Activated CD4-positive, CD25-positive, alpha-beta regulatory T cell treated with anti-CD3 and anti-CD28 coated beads, Interleukin-2, amount 50 U/mL, for 16 hours (primary cell): ENCODE measurements around the gene MTIF3.

Experiments used
- DNase-seq: peaks from one replicate; pipeline ENCODE4 v3.0.0-alpha.2; 2020; ENCODE audit warnings: low read depth, low spot score

MTIF3 gene

DNA sequence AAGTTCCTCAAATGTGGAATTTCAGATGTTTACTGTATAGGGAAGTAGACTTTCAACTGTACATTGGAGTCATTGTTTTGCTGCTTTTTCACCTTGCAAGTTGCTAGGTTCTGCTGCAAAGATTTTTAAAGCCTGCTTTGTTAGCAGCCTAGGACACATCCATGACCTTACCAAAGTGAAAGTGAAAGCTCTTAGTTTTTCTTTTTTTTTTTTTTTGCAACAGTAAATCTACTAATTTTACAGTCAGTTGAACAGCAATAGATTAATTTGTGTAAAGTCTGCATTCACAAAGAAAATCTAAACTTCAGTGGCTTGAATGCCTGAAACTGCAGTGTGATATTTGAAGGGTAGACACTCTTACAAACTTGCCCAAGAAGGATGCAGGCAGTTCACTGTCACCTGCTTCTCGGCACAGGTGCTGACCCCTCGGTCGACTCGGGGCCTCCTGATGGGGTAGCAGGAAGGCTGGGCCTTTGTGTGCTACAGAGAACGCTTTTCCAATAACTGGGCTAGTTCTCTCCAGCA lies 5.0 kb upstream of the MTIF3 start:
- DNase-seq = no peak

DNA sequence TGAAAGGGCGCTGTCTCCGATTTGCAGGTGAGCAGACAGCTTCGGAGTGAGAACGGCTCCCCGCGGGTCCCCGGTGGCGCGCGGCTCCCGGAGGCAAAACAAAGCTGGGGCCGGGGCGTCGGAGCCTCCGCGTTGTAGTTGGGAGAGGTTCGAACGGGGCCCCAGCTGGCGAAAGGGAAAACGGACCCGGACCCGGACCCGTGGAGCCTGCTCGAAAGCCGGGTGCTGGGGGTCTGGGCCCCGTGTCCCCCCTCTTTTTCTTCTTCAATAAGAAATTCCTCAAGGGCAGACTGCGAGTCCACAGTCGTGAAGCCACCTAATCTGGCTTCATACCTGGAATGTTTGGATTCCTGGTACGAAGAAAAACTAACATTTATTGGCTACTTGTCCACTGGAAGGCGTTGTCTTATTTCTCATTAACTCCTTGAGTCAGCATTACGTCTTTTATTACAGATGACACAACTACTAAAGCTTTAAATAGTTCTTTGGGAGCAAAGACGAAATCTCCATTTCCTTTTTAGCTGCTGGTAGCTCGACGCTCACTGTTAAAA lies 632 bp upstream of the MTIF3 start:
- DNase-seq = no peak

DNA sequence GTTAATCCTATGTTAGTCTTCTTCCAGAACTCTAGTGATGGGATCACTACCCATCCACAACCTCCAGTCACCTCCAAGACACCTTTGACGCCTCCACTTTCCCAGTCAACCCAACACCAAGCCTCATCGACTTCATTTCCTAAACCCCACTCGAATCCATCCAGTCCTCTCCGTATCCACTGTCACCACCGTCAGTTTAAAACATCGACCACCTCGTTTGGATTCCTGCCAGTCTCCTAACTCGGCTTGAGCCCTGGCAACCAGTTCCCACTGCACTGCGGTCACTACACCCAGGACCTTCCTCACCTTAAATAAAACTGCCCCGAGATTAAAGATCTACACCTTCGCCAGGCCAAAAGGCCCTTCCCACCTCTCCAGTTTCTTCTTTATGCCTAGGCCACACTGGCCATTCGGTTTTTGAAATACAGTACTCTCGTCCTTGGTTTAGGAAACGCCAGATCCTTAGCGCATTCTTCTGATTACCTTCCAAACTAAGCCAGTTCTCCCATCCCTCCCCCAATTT lies 1.2 kb downstream of the MTIF3 start:
- no peak for DNase-seq

DNA sequence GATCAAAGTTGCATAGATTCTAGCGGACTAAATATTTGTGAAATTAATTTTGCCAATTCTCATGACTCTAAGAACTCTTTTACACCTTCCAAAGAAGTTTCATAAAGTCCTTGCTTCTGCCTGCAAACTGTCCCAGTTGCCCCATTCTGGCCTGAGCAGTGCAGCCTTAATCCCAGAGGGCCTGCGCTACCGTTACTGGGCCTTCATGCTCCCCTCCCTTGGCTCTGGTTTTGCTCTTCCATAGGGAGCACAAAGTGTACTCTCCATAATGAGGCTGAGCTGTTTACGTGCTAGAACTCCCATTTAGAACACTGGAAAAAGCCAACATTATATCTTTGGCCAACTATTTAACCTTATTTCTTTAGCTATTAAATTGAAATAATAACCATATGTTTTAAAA lies 2.1 kb downstream of the MTIF3 start:
- DNase-seq = no peak

DNA sequence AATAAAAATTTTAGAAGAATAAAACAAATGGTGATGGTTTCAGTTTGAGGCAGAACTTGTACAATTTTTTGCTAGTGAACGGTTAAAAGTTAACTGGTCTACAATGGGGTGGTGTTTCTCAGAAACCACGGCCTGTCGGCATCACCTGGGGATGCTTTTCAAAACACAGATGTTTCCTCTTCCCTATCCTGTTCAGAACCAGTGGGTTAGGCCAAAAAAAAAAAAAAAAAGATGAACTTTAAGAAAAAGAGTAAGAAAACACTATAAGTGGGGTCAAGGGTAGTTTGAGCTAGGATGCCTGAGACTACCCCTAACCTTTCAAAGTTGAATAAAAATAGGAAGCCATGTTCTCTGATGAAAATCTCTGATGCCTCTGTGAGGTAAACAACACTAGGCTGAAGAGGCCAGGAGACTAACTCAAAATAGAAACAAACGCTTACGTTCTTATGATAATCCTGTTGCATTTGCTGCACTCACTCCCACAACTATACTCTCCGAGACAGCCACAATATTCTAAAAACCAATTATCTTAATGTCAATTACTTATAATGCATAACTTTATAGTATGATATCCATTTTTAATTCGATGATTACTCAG lies 3.3 kb downstream of the MTIF3 start:
- DNase-seq = no peak

DNA sequence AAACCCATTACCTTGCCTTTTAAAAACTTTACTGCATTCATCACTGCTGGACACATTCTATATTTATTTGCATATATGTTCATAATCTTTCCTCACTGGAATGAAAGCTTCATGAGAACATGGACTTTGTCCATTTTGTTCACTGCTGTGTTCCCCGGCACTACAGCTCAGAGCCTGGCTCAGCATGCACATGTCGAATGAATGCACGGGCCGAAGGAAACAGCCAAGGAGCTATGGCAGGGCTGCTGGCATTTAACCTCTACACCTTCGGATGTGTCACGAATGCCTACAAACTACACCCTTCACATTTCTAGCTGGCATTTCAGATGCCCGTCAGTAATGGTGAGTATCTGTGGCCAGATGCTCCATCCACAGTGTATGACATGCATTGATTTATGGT lies 7.6 kb downstream of the MTIF3 start:
- DNase-seq = no peak

DNA sequence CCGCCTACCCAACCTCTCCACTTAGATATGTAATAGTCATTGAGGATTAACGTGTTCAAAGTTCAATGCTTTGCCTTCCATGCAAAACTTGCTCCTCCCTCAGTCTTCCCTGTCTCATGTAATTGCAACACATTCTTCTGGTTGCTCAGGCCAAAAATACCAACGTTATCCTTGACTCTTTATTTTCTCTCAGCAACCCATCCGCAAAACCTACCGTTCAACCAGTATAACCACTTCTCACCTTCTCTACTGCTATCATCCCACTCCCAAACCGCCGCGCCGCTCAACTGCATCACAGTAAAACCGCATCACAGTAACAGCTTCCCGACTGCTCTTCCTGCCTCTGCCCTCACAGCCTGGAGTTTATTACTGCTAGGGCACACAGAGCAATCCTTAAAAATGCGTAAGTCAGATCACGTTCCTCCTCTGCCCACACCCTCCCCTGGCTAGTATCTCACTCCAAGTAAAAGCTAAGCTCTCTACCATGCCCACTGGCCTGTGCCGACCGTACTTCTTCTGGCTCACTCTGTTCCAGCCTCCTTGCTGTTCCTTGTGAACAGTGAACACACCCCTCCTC lies 8.2 kb downstream of the MTIF3 start:
- DNase-seq = no peak

DNA sequence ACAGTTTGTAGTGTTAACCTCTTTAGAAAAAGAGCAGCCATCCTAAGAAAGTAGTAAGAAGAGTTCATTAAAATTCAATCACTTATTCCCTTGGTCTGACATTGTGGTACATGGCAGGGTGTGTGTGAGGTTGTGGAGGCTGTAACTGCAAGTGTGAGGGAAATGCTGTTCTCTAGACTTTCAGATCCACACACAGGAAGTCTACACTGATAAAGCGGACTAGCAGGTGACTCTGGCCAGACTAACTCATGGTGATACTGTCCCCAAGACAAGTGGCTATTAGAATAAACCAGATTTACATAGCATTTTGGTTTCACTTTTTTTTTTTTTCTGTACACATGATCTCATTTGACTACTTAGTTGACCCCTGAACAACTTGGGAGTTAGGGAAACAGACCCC lies 10.0 kb downstream of the MTIF3 start:
- DNase-seq = no peak

DNA sequence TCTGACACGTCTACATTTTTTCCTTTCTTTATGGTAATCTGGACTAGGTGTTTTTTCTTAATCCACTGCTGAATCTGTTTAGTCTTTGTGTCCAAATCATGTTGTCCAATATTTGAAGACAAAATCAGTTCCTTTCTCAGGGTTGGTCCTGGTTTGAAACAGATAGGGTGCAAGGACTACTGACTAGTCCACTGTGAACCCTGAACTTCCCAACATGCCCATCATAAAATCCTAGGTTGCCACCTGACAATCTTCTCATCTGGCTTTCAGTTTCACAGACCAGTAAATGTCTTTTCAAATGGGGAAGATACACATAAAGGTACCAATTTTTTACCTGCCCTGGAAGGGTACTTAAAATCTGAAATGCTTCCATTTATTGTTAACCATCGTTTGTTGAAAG lies 13.2 kb downstream of the MTIF3 start:
- DNase-seq = no peak

DNA sequence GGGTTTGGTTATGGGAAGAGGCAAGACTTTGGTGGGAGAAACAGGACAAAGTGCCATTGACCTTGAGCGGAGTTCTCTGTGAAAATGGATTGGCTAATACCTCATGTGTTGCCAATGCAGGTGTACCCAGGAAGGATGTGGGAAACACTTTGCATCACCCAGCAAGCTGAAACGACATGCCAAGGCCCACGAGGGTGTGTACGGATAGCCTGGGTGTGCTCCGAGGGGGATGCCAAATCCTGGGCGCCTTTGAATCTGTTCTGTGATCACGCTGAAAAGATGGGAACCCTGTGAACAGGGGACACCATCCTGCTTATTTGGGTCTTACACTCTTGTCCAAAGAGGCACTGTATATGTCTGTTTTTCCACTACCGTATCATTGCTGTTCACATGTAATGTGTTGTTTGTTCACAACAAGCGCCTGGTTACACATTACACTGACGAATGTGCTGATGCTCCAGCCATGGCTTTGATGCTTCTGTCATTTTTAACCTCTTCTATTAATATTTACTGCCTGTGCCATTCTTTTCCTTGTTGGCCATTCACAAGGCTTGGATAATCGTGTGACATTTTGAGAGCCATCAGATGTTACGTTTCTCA lies 17.7 kb downstream of the MTIF3 start:
- DNase-seq = no peak

DNA sequence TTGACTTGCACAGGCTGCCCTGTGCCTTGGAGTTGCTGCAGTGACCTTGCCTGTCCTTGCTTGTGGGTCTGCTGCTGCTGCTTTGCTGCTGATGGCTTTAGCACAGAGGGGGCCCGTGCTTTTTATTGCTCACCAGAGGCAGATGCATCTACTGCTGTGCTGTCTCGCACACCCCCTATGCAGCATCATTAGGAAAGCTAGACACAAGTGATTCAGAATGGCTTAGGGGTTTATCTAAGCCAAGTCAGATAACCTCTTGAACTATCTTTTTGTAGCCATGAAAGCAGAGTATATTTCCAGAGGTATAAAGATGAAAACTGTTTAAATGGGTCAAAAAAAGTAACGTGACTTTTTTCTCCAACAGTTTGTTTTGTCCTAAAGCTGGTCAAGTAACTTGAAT lies 18.2 kb downstream of the MTIF3 start:
- DNase-seq = no peak

DNA sequence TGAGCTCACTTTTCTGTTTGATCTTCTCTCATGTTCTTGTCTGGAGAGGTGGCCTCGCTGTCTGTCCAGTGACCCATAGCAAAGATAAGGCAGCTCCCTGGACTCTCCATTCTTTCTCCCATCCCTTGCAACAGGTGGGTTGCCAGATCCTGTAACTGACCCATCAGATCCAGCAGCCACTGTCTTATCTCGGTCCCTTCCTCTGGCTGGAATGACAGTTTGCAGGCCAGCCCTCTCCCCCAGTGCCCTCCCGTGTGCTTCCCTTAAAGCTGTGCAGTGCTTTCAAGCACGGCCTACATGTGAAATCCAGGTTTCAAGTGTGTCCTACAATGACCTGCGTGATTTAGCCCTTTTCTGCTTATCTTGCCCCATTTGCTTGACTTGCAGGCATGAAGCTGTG lies 22.2 kb downstream of the MTIF3 start:
- DNase-seq = no peak

DNA sequence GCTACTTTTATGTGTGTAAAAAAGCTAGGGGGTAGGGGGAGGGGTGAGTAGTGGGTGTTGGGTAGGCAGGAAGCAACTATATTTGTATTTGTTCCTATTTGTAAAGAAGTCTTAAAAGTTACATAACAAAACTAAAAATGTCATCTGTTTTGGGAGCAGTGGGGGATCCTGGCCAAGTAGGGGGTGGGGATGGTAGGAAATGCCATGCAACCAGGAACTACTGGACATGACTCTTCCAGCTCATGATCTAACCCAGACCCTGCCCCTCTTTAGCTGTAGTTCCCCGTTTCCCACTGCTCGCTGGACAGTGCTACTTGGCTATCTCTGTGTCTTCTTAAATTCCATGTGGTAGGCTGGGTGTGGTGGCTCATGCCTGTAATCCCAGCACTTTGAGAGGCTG lies 22.7 kb downstream of the MTIF3 start:
- no peak for DNase-seq

DNA sequence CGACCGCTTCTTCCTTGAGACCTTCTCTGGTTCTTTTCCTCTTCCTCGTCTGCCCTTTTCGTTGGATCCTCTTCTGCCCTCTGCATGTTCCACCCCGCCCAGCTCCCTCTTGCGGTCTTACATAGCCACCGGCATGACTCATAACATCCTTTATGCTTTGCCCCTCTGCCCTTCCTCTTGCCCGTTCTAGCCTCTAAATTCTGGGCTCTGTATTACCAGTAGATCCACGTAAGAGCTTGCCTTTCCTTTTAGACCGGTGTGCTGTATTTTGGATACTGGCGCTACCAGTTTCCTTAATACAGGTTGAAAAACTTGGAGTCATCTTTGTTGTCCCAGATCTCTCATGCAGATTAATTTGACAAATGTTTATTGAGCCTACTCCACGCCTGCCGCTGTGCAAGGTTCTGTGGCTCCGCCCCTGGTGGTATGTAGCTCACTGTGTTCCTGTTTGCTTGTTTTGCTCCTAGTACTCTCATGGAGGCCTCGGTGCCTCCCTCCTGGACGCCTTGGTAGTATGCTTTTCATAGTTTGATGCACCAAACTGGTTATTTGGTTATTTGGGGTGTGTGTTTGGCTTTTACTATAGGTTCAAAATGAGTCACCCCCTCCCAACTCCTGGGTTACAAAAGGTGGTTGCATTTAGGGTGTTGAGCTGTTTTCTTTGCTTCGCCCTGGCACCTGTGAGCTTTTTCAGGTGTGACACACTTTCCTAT lies 24.3 kb downstream of the MTIF3 start:
- DNase-seq = peak; percentile 61

DNA sequence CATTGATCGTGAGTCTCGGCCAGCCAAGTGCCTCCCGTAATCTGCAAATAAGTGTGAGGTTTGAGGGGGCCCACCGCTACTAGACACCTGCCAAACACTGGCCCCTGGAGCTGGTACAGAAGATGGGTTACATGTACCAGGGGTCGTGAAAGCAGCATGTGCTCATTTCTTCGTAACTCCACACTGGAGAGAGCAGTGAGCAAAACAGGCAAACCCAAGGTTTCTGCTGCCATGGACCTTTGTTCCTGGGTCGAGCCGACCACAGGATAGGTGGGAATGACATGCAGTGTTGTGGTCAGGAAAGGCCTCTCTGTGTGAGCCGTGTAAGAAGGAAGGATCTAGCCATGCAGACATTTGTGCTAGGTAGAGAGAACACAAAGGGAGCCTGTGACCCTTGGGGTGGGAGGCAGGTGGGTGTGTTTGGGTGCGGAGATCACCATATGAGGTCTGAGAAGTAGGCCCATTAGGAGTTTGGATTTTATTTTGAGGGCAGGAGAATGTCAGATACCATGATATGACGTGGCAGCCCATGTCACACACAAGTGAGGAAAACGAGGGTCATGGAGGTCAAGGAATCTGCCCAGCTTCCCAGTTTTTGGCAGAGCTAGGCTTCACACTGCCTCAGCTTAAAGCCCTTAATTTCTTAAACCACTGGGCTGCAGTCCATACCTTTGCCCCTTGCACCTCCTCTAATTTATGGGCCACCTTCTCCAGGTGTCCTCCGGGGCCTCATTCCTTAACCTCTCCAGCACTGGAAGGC lies 25.0 kb downstream of the MTIF3 start:
- no peak for DNase-seq

DNA sequence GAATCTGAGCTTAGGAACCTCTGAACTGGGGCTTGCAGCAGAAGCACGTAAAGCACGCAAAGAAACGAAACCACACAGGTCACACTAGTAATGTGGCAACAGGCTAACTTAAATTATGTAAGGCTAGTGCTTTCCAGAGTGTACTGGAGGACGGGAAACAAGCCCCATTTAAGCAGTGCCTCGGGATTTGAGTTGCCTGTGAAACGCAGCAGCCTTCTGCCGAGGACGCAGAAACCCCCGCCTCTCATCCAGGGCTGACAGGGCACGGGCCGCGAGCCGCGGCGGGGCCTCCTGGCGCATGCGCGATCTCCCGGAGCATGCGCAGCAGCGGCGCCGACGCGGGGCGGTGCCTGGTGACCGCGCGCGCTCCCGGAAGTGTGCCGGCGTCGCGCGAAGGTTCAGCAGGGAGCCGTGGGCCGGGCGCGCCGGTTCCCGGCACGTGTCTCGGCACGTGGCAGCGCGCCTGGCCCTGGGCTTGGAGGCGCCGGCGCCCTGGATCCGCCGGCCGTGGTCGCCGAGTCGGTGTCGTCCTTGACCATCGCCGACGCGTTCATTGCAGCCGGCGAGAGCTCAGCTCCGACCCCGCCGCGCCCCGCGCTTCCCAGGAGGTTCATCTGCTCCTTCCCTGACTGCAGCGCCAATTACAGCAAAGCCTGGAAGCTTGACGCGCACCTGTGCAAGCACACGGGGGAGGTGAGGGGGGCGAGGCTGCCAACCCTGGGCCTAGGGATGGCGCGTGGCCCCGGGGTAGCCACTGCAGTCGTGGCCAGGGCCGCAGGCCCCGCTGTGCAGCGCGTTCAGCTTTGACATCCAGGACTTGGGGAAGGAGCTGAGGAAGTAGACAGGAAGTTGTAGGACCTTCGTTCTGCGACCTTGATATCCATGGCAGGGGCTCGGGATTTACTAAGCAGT lies 25.9 kb downstream of the MTIF3 start, which contains the start of gene GTF3A:
Gene GTF3A (plus strand): TSS at position 374 of the 912 bp plus-strand sequence.
- DNase-seq = peak; percentile 73

DNA sequence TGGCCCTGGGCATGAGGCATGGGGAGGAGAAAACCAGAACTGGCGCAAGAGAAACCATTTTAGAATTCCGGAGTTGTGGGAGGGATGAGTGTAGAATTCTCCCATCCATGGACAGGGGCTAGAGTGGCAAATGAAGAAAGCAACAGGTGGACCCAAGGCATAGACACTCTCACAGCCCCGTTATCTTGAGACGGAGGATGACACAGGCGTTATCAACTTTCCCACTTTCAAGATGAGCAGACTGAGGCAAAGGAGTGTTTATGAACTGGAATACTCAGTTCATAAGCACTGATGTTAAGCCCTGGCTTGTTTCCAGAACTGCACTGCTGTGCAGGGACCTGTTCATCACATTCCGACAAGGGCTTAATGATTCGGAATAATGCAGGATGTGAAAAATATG lies 27.0 kb downstream of the MTIF3 start:
- DNase-seq = no peak

DNA sequence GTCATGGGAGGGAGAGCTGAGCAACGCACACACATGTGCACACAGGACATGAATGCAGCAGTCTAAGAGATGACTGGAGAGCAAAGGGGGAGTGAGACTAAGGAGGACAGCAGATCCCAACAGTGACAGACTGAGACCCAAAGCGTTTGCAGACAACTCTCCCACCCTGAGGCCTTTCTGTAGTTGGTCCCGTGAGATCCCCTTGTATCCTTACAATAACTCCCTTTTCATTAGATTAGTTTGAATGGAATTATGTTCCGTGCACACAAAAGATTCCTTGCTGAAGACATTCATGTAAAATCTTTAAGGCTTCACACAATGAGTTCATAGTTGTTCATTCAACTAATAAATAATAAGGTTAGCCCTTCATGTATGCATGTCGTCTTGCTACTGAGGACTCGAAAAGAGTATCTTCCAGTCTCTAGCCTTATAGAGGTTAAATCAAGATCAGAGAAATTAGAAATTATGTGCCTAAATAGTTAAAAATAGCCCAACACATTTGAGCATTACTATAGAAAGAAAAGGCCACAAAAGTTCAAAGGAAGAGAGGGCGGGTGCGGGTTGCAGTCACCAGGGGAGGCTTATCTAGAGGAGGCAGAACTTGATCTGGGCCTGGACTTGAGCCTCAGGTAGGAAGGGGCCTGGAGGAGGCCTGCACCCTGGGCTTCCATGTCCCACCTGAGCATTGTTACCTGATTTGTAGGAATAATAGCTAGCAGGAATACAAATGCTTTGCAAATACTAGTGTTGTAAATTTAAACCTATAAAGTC lies 29.1 kb downstream of the MTIF3 start:
- no peak for DNase-seq

DNA sequence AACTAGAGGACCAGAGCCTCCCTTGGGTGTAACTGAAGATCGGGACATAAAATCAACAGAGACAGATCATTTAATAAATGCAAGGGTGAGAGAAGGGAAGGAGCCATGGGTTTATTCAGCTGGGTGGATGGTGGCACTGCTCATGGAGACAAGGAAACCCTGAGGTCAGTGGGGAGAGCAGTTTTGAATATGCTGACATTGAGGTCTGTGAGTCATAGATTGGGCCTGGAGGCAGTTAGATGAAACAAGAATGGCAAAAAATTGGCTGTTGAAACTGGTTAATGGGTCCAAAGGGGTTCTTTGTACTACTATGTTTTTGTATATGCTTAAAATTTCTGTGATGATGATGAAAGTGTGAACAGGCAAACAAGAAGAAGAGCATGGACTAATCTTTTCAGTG lies 31.0 kb downstream of the MTIF3 start:
- DNase-seq = no peak

DNA sequence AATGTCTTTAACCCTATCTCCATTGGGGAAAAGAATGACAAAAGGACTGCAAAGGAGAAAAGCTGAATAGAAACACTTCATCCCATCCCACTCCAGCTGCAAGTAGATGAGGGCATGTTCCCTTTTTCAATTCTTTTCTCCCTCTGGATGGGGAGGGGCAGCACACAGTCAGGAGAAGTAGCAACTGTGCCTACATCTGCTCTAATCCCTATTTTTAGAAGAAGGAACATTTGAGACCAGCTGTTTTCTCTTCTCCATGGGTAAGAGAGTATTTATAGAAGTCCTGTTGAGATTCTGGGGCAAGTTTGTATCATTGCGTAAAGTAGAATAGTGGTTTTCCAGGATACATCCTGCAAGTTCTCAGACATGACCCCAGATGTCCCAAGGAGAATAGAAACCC lies 35.2 kb downstream of the MTIF3 start:
- DNase-seq = no peak
